Measurements from ENCODE around the gene NRCAM.

DNA sequence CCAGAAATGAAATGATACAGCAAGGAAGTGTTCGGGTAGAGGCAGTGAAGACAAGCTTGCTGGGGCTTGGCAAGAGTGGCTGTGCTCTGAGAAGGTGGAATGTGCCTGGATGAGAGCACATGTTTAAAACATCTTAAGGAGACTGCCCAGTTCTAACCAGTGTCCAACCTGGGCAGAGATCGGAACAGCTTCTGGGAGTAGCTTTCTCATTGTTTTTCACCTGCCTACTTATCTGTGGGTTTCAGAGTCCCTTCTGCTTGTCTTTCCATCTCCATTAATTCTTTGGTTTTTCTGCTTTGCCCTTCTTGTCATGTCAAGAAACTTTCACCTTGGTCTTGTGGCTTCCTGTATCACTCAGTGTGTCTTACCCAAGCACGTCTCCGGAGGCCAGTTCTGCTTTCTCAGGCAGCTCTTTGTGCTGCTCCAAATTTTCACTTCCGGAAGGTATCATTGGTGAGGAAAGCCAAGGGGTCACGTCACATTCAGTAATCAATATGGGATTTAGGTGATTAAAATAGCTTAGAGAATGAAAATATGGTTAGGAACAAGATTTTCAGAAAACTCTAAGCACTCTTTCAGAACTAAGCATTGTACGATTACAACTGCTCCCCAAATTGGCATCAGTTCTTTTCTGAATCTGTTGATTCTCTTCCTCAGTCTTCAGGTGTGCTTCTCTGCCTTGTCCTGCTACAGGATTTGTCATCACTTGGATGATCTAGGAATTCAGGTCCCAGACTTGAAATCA is 320.6 kb downstream of the NRCAM start:
- TF ChIP-seq, protein P1, sequence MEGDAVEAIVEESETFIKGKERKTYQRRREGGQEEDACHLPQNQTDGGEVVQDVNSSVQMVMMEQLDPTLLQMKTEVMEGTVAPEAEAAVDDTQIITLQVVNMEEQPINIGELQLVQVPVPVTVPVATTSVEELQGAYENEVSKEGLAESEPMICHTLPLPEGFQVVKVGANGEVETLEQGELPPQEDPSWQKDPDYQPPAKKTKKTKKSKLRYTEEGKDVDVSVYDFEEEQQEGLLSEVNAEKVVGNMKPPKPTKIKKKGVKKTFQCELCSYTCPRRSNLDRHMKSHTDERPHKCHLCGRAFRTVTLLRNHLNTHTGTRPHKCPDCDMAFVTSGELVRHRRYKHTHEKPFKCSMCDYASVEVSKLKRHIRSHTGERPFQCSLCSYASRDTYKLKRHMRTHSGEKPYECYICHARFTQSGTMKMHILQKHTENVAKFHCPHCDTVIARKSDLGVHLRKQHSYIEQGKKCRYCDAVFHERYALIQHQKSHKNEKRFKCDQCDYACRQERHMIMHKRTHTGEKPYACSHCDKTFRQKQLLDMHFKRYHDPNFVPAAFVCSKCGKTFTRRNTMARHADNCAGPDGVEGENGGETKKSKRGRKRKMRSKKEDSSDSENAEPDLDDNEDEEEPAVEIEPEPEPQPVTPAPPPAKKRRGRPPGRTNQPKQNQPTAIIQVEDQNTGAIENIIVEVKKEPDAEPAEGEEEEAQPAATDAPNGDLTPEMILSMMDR (conservative IDR thresholded peaks at IDR 0.05 in 1 of 2, IDR thresholded peaks at IDR 0.05 in 1 of 2; ENCODE audit: extremely low read depth in 1 of 2, insufficient read depth in 1 of 2, low read depth in 1 of 2, low read length in 2 of 2), result no peak
- no peak for TF ChIP-seq EZH2 (IDR thresholded peaks at IDR 0.05; ENCODE audit: borderline replicate concordance, low read length)

Measured in mammary epithelial cell (primary cell).